ENCODE measurements around the gene ID2. TPM values are rescaled to one million over a fixed set of nuclear protein-coding genes. Genes with fewer than 3 reads are reported as not detected.

Gene ID2
- total and polyA plus RNA-seq, 4 experiments from 2014 or later, result 50.8 to 191 (median 97.2) TPM

- H3K9me3 ChIP-seq (ENCODE audit: control insufficient read depth in 1 of 2, low read length in 2 of 2), result no peaks in the 10 kb centered on the region
- no peak for DNase-seq
- peaks cover 8 to 14% of the 10 kb centered on the region in 2 donors for H3K36me3 Mint-ChIP-seq
These were observed 4.8 kb upstream of the ID2 start for GRCh38 chr2:8676921-8677645.

GRCh38 chr2:8677646-8678592 lies 3.9 kb upstream of the ID2 start:
- H3K36me3 ChIP-seq (ENCODE audit: insufficient read depth, low read length), result no peaks in the 10 kb centered on the region
- ChIA-PET CTCF (ENCODE audit: partially characterized antibody) (interaction anchor here (1.4 to 5.2 kb wide), 2 partner anchors 365 to 953 kb away, joined by 3 to 40 read pairs; no protein-coding TSS in a partner anchor), POLR2A (ENCODE audit: partially characterized antibody) (interaction anchor here (0.8 to 5.2 kb wide), 8 partner anchors 103 to 952 kb away, joined by 3 to 101 read pairs (median 6); no protein-coding TSS in a partner anchor)
- Mint-ChIP-seq H3K4me3 (peak overlapping the region; percentile 71 to 88 (median 85)), H3K9me3 (peaks cover 5 to 29% (median 21%) of the 10 kb centered on the region in 8 donors), H3K36me3 (peaks cover 8 to 21% of the 10 kb centered on the region in 2 donors), H3K27me3 (peaks cover 22 to 24% of the 10 kb centered on the region in 2 donors), H3K27ac (peak overlapping the region; percentile 57 to 90 (median 85)), H3K4me1 (peaks cover 22 to 44% (median 27%) of the 10 kb centered on the region in 4 donors)
- peak overlapping the region; percentile 34 to 40 for H3K4me3 ChIP-seq (ENCODE audit: low read length in 2 of 2)
- peak overlapping the region; percentile 17 for H3K27ac ChIP-seq (ENCODE audit: low read depth, low read length)
- H3K4me1 ChIP-seq (ENCODE audit: insufficient read depth, low read length), result peaks cover 36% of the 10 kb centered on the region
- DNase-seq, result peak in 4 of 5 donors; percentile 35 to 65 (median 40)
- intact Hi-C loops (cut with micrococcal nuclease), result no loop called here
- no peaks in the 10 kb centered on the region for H3K9me3 ChIP-seq (ENCODE audit: control insufficient read depth in 1 of 2, low read length in 2 of 2)
- peaks cover 5% of the 10 kb centered on the region for H3K27me3 ChIP-seq (ENCODE audit: insufficient read depth, low read length)

More at GRCh38 chr2:8676921-8677645, 4.8 kb upstream of the ID2 start:
- Histone ChIP-seq H3K4me1 (ENCODE audit: insufficient read depth, low read length) (peaks cover 36% of the 10 kb centered on the region), H3K27ac (ENCODE audit: low read depth, low read length) (no peak overlapping the region), H3K4me3 (ENCODE audit: low read length in 2 of 2) (peak overlapping the region in 1 of 2 donors; percentile 6), H3K27me3 (ENCODE audit: insufficient read depth, low read length) (peaks cover 5% of the 10 kb centered on the region), H3K36me3 (ENCODE audit: insufficient read depth, low read length) (no peaks in the 10 kb centered on the region)
- Mint-ChIP-seq H3K27ac (peak overlapping the region in 3 of 7 donors; percentile 14 to 90 (median 29)), H3K27me3 (peaks cover 22 to 24% of the 10 kb centered on the region in 2 donors), H3K4me1 (peaks cover 22 to 38% (median 27%) of the 10 kb centered on the region in 4 donors), H3K4me3 (peak overlapping the region in 7 of 8 donors; percentile 25 to 88 (median 85)), H3K9me3 (peaks cover 5 to 27% (median 22%) of the 10 kb centered on the region in 8 donors)
- ChIA-PET CTCF (ENCODE audit: partially characterized antibody) (interaction anchor here (0.9 kb wide), 1 partner anchor 190 kb away, joined by 5 read pairs; no protein-coding TSS in a partner anchor), POLR2A (ENCODE audit: partially characterized antibody) (interaction anchor here (1.0 to 2.2 kb wide), 2 partner anchors 133 to 951 kb away, joined by 5 to 19 read pairs; no protein-coding TSS in a partner anchor)
- intact Hi-C loops (cut with micrococcal nuclease), result no loop called here

- Mint-ChIP-seq H3K27me3 (peaks cover 22 to 24% of the 10 kb centered on the region in 2 donors), H3K4me1 (peaks cover 27 to 53% (median 32%) of the 10 kb centered on the region in 4 donors), H3K27ac (peak overlapping the region; percentile 74 to 96 (median 92)), H3K36me3 (peaks cover 7 to 30% of the 10 kb centered on the region in 2 donors), H3K9me3 (peaks cover 5 to 23% (median 14%) of the 10 kb centered on the region in 8 donors), H3K4me3 (peak overlapping the region; percentile 81 to 94 (median 88))
- H3K27ac ChIP-seq (ENCODE audit: low read depth, low read length), result peak overlapping the region; percentile 71
- peaks cover 5% of the 10 kb centered on the region for H3K27me3 ChIP-seq (ENCODE audit: insufficient read depth, low read length)
- peak; percentile 77 to 86 (median 82) for DNase-seq
- ChIA-PET CTCF (ENCODE audit: partially characterized antibody) (interaction anchor here (1.4 to 5.2 kb wide), 2 partner anchors 366 to 954 kb away, joined by 3 to 40 read pairs; no protein-coding TSS in a partner anchor), POLR2A (ENCODE audit: partially characterized antibody) (interaction anchor here (0.6 to 5.2 kb wide), 9 partner anchors 104 to 953 kb away, joined by 3 to 101 read pairs (median 6); no protein-coding TSS in a partner anchor)
- intact Hi-C loops (cut with micrococcal nuclease), result no loop called here
- no peaks in the 10 kb centered on the region for H3K9me3 ChIP-seq (ENCODE audit: control insufficient read depth in 1 of 2, low read length in 2 of 2)
- no peaks in the 10 kb centered on the region for H3K36me3 ChIP-seq (ENCODE audit: insufficient read depth, low read length)
- peaks cover 36% of the 10 kb centered on the region for H3K4me1 ChIP-seq (ENCODE audit: insufficient read depth, low read length)
- H3K4me3 ChIP-seq (ENCODE audit: low read length in 2 of 2), result peak overlapping the region in 1 of 2 donors; percentile 42
These were observed 2.9 kb upstream of the ID2 start for GRCh38 chr2:8678731-8679566.

GRCh38 chr2:8679567-8679826 lies 2.4 kb upstream of the ID2 start:
- Histone ChIP-seq H3K4me3 (ENCODE audit: low read length in 2 of 2) (peak overlapping the region in 1 of 2 donors; percentile 42), H3K36me3 (ENCODE audit: insufficient read depth, low read length) (no peaks in the 10 kb centered on the region), H3K9me3 (ENCODE audit: control insufficient read depth in 1 of 2, low read length in 2 of 2) (no peaks in the 10 kb centered on the region), H3K27ac (ENCODE audit: low read depth, low read length) (peak overlapping the region; percentile 71), H3K4me1 (ENCODE audit: insufficient read depth, low read length) (peaks cover 37% of the 10 kb centered on the region), H3K27me3 (ENCODE audit: insufficient read depth, low read length) (peaks cover 5% of the 10 kb centered on the region)
- Mint-ChIP-seq H3K9me3 (peaks cover 1 to 17% (median 9%) of the 10 kb centered on the region in 8 donors), H3K27ac (peak overlapping the region; percentile 74 to 96 (median 92)), H3K4me3 (peak overlapping the region; percentile 52 to 94 (median 88)), H3K27me3 (peaks cover 19 to 20% of the 10 kb centered on the region in 2 donors), H3K4me1 (peaks cover 30 to 57% (median 34%) of the 10 kb centered on the region in 4 donors), H3K36me3 (peaks cover 1 to 27% of the 10 kb centered on the region in 2 donors)
- ChIA-PET CTCF (ENCODE audit: partially characterized antibody) (interaction anchor here (1.4 to 5.2 kb wide), 2 partner anchors 366 to 954 kb away, joined by 3 to 40 read pairs; no protein-coding TSS in a partner anchor), POLR2A (ENCODE audit: partially characterized antibody) (interaction anchor here (0.5 to 5.2 kb wide), 8 partner anchors 104 to 953 kb away, joined by 3 to 101 read pairs (median 7); no protein-coding TSS in a partner anchor)
- no peak for DNase-seq
- intact Hi-C loops (cut with micrococcal nuclease), result no loop called here

GRCh38 chr2:8679827-8680731 lies 1.8 kb upstream of the ID2 start:
- Histone ChIP-seq H3K27me3 (ENCODE audit: insufficient read depth, low read length) (peaks cover 5% of the 10 kb centered on the region), H3K36me3 (ENCODE audit: insufficient read depth, low read length) (no peaks in the 10 kb centered on the region), H3K9me3 (ENCODE audit: control insufficient read depth in 1 of 2, low read length in 2 of 2) (no peaks in the 10 kb centered on the region), H3K4me3 (ENCODE audit: low read length in 2 of 2) (no peak overlapping the region), H3K4me1 (ENCODE audit: insufficient read depth, low read length) (peaks cover 42% of the 10 kb centered on the region), H3K27ac (ENCODE audit: low read depth, low read length) (peak overlapping the region; percentile 71)
- intact Hi-C loops (cut with micrococcal nuclease), result loop anchor here (2.0 to 10.0 kb wide), 6 partner anchors 105 to 855 kb away; partner anchors contain the start of genes KIDINS220 and MBOAT2
- Mint-ChIP-seq H3K27ac (peak overlapping the region; percentile 90 to 97 (median 92)), H3K4me1 (peaks cover 32 to 61% (median 37%) of the 10 kb centered on the region in 4 donors), H3K27me3 (peaks cover 17 to 19% of the 10 kb centered on the region in 2 donors), H3K4me3 (peak overlapping the region; percentile 72 to 94 (median 90)), H3K36me3 (peaks cover 0 to 28% of the 10 kb centered on the region in 2 donors), H3K9me3 (peaks cover 0 to 11% (median 4%) of the 10 kb centered on the region in 8 donors)
- DNase-seq, result no peak
- CTCF ChIA-PET (ENCODE audit: partially characterized antibody), result interaction anchor here (0.8 to 5.2 kb wide), 7 partner anchors 136 to 1253 kb away, joined by 3 to 40 read pairs (median 7); no protein-coding TSS in a partner anchor
- POLR2A ChIA-PET (ENCODE audit: partially characterized antibody), result interaction anchor here (0.5 to 5.2 kb wide), 18 partner anchors 105 to 1253 kb away, joined by 3 to 101 read pairs (median 11); no protein-coding TSS in a partner anchor
